ENCODE measurements around the gene FARS2. TPM values are rescaled to one million over a fixed set of nuclear protein-coding genes. Genes with fewer than 3 reads are reported as not detected.

FARS2 gene
- total and polyA plus RNA-seq, 4 experiments from 2014 or later = 15.6 to 48.4 (median 24.3) TPM

DNA sequence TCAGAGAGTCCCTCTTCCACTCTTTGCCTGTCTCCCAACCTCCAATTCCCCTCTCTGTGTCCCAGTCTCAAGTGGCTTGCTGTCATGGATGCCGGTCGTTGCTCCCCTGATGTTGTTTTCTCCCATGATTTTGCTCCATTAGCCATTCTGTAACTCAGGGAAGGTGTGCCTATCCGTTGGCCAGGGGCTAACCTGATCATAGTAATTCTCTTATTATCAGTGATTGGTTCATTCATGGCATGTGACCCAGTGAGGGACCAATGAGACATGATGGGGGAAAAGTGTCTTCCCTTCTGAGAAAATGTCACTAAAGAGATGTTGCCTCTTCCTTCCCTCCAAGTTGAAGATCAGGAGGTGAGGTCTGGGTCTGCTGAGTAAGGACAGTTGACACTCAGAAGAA lies 214.5 kb downstream of the FARS2 start:
- no peaks in the 10 kb centered on the region for H3K4me1 ChIP-seq (ENCODE audit: insufficient read depth, low read length)
- H3K36me3 ChIP-seq (ENCODE audit: insufficient read depth, low read length) = no peaks in the 10 kb centered on the region
- H3K9me3 ChIP-seq (ENCODE audit: control insufficient read depth in 1 of 2, low read length in 2 of 2) = no peaks in the 10 kb centered on the region
- Mint-ChIP-seq H3K27me3 (no peaks in the 10 kb centered on the region), H3K4me3 (no peak overlapping the region), H3K27ac (peak overlapping the region in 1 of 7 donors; percentile 55), H3K9me3 (peaks cover 0 to 1% (median 0%) of the 10 kb centered on the region in 8 donors), H3K36me3 (peaks cover 2 to 6% of the 10 kb centered on the region in 2 donors), H3K4me1 (peaks cover 0 to 8% (median 5%) of the 10 kb centered on the region in 4 donors)
- ChIA-PET CTCF (ENCODE audit: partially characterized antibody) (no interaction called here), POLR2A (ENCODE audit: partially characterized antibody) (no interaction called here)
- intact Hi-C loops (cut with micrococcal nuclease) = no loop called here
- H3K4me3 ChIP-seq (ENCODE audit: low read length in 2 of 2) = no peak overlapping the region
- H3K27me3 ChIP-seq (ENCODE audit: insufficient read depth, low read length) = no peaks in the 10 kb centered on the region
- H3K27ac ChIP-seq (ENCODE audit: low read depth, low read length) = no peak overlapping the region
- DNase-seq = no peak

DNA sequence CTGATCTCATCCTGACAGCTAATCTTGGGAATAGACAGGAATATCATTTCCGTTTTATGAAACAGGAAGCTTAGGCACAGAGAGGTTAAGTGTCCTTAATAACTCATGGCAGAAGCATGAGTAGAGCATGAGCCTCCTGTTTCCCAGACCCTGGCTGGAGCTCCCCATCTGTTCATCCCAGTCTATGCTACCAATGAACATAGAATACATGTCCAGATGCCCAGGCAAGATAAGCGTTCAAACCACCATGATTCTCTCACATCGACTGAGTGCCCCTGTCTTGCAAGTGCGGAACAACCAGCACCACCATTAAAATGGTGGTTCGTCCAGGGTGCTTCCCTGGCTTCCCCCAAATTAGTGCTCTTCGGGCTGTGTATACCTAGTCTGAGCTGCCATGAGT lies 217.1 kb downstream of the FARS2 start:
- H3K27ac ChIP-seq (ENCODE audit: low read depth, low read length) = no peak overlapping the region
- Mint-ChIP-seq H3K36me3 (peaks cover 2 to 6% of the 10 kb centered on the region in 2 donors), H3K27ac (no peak overlapping the region), H3K27me3 (no peaks in the 10 kb centered on the region), H3K9me3 (peaks cover 0 to 1% (median 0%) of the 10 kb centered on the region in 8 donors), H3K4me3 (no peak overlapping the region), H3K4me1 (peaks cover 0 to 11% (median 6%) of the 10 kb centered on the region in 4 donors)
- no peaks in the 10 kb centered on the region for H3K27me3 ChIP-seq (ENCODE audit: insufficient read depth, low read length)
- no peaks in the 10 kb centered on the region for H3K36me3 ChIP-seq (ENCODE audit: insufficient read depth, low read length)
- intact Hi-C loops (cut with micrococcal nuclease) = no loop called here
- no peaks in the 10 kb centered on the region for H3K4me1 ChIP-seq (ENCODE audit: insufficient read depth, low read length)
- H3K4me3 ChIP-seq (ENCODE audit: low read length in 2 of 2) = no peak overlapping the region
- POLR2A ChIA-PET (ENCODE audit: partially characterized antibody) = no interaction called here
- CTCF ChIA-PET (ENCODE audit: partially characterized antibody) = no interaction called here
- DNase-seq = no peak
- H3K9me3 ChIP-seq (ENCODE audit: control insufficient read depth in 1 of 2, low read length in 2 of 2) = no peaks in the 10 kb centered on the region

DNA sequence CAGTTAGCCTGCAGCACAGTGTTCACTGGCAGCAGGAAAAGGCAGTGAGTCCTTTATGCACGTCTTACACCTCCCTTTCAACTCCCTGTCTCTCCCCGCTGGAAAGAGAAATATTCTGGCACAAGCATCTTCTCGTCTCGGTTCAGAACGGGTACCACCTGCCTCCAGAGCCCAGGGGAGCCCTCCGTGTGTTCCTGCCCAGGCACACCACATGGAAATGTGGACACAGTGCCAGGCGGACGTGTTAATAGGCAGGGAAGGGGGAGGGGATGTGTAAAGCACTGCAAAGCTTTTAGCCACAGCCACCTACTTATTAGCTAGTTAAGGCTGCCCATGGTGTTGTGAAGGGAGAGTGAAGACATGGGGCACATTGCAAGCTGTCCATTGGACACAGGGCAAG lies 219.7 kb downstream of the FARS2 start:
- Mint-ChIP-seq H3K27me3 (no peaks in the 10 kb centered on the region), H3K36me3 (peaks cover 0 to 6% of the 10 kb centered on the region in 2 donors), H3K9me3 (peaks cover 0 to 1% (median 0%) of the 10 kb centered on the region in 8 donors), H3K4me3 (no peak overlapping the region), H3K27ac (no peak overlapping the region), H3K4me1 (peaks cover 0 to 11% (median 5%) of the 10 kb centered on the region in 4 donors)
- Histone ChIP-seq H3K27me3 (ENCODE audit: insufficient read depth, low read length) (no peaks in the 10 kb centered on the region), H3K9me3 (ENCODE audit: control insufficient read depth in 1 of 2, low read length in 2 of 2) (no peaks in the 10 kb centered on the region), H3K4me3 (ENCODE audit: low read length in 2 of 2) (no peak overlapping the region), H3K27ac (ENCODE audit: low read depth, low read length) (no peak overlapping the region), H3K4me1 (ENCODE audit: insufficient read depth, low read length) (no peaks in the 10 kb centered on the region), H3K36me3 (ENCODE audit: insufficient read depth, low read length) (no peaks in the 10 kb centered on the region)
- ChIA-PET POLR2A (ENCODE audit: partially characterized antibody) (no interaction called here), CTCF (ENCODE audit: partially characterized antibody) (interaction anchor here (3.2 kb wide), 1 partner anchor 10 kb away, joined by 14 read pairs; no protein-coding TSS in a partner anchor)
- intact Hi-C loops (cut with micrococcal nuclease) = no loop called here
- no peak for DNase-seq

DNA sequence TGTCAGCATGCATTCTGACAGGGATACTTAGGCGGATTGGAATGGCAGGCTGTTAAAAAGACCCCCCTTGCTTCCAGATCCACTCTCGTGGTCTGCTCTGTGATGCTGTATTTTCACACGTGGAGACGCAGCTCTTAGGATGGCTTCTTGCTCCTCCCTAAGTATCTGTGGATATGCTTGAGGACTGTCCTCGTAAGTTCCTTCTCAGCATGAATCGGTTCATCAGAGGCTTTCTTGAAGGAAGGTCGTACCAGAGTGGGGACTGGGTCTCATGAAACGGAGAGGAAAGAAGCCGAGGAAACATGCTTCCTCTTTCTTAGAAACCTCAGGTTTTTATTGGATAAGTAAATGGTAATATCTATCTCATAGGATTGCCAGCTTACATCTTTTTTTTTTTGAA lies 220.4 kb downstream of the FARS2 start:
- no peaks in the 10 kb centered on the region for H3K4me1 ChIP-seq (ENCODE audit: insufficient read depth, low read length)
- Mint-ChIP-seq H3K9me3 (peaks cover 0 to 1% (median 0%) of the 10 kb centered on the region in 8 donors), H3K27ac (no peak overlapping the region), H3K4me1 (peaks cover 0 to 12% (median 7%) of the 10 kb centered on the region in 4 donors), H3K27me3 (no peaks in the 10 kb centered on the region), H3K36me3 (peaks cover 2 to 7% of the 10 kb centered on the region in 2 donors), H3K4me3 (no peak overlapping the region)
- DNase-seq = no peak
- H3K36me3 ChIP-seq (ENCODE audit: insufficient read depth, low read length) = no peaks in the 10 kb centered on the region
- no peaks in the 10 kb centered on the region for H3K9me3 ChIP-seq (ENCODE audit: control insufficient read depth in 1 of 2, low read length in 2 of 2)
- no peak overlapping the region for H3K27ac ChIP-seq (ENCODE audit: low read depth, low read length)
- no peaks in the 10 kb centered on the region for H3K27me3 ChIP-seq (ENCODE audit: insufficient read depth, low read length)
- ChIA-PET POLR2A (ENCODE audit: partially characterized antibody) (no interaction called here), CTCF (ENCODE audit: partially characterized antibody) (interaction anchor here (3.2 kb wide), 1 partner anchor 10 kb away, joined by 14 read pairs; no protein-coding TSS in a partner anchor)
- intact Hi-C loops (cut with micrococcal nuclease) = no loop called here
- no peak overlapping the region for H3K4me3 ChIP-seq (ENCODE audit: low read length in 2 of 2)

DNA sequence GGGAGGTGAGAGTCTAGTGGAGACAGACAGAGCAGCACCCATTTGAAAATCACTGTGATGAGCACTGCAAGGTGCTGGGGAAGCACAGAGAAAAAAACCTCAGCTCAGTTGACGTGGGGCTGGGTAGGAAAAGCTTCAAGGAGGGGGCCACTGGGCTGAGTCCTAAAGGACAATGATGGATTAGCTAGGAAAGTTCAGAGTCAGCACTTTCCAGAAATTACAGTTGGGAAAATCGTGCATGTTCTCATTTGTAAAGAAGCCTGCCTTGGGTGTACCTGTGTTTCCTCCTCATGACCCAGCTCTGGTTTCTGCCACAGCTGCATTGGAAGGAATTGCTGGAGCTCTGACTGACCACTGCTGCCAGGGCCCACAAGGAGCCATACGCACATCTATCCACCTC lies 221.3 kb downstream of the FARS2 start:
- Histone ChIP-seq H3K4me1 (ENCODE audit: insufficient read depth, low read length) (no peaks in the 10 kb centered on the region), H3K27ac (ENCODE audit: low read depth, low read length) (no peak overlapping the region), H3K9me3 (ENCODE audit: control insufficient read depth in 1 of 2, low read length in 2 of 2) (no peaks in the 10 kb centered on the region), H3K27me3 (ENCODE audit: insufficient read depth, low read length) (no peaks in the 10 kb centered on the region), H3K36me3 (ENCODE audit: insufficient read depth, low read length) (no peaks in the 10 kb centered on the region), H3K4me3 (ENCODE audit: low read length in 2 of 2) (no peak overlapping the region)
- Mint-ChIP-seq H3K9me3 (no peaks in the 10 kb centered on the region), H3K27ac (peak overlapping the region in 1 of 7 donors; percentile 42), H3K27me3 (no peaks in the 10 kb centered on the region), H3K36me3 (peaks cover 2 to 11% of the 10 kb centered on the region in 2 donors), H3K4me3 (no peak overlapping the region), H3K4me1 (peaks cover 0 to 12% (median 8%) of the 10 kb centered on the region in 4 donors)
- CTCF ChIA-PET (ENCODE audit: partially characterized antibody) = interaction anchor here (2.1 to 3.2 kb wide), 2 partner anchors 11 kb away, joined by 5 to 14 read pairs; no protein-coding TSS in a partner anchor
- no peak for DNase-seq
- POLR2A ChIA-PET (ENCODE audit: partially characterized antibody) = no interaction called here
- intact Hi-C loops (cut with micrococcal nuclease) = no loop called here

DNA sequence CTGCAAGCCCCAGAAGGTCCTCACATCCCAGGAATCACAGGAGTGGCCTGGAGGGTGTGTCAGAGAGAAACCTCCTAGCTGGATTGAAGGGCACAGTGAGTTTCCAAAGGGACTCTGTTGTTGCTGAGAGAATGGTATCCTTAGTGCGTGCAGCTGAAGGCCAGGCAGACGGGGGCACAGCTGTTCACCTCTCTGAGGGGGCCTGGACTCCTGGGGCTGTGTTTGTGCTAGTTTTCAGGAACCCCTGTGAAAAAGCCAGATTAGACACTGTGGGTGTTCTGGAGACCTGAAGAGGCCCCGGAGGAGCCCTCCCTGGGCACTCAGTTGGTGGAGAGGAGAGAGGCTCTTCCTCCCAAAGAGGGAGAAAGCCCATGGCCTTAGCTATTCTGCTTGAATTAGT lies 223.4 kb downstream of the FARS2 start:
- Mint-ChIP-seq H3K27me3 (no peaks in the 10 kb centered on the region), H3K4me1 (peaks cover 0 to 12% (median 9%) of the 10 kb centered on the region in 4 donors), H3K36me3 (peaks cover 2 to 24% of the 10 kb centered on the region in 2 donors), H3K9me3 (no peaks in the 10 kb centered on the region), H3K4me3 (no peak overlapping the region), H3K27ac (no peak overlapping the region)
- ChIA-PET POLR2A (ENCODE audit: partially characterized antibody) (no interaction called here), CTCF (ENCODE audit: partially characterized antibody) (no interaction called here)
- DNase-seq = no peak
- Histone ChIP-seq H3K9me3 (ENCODE audit: control insufficient read depth in 1 of 2, low read length in 2 of 2) (no peaks in the 10 kb centered on the region), H3K27ac (ENCODE audit: low read depth, low read length) (no peak overlapping the region), H3K27me3 (ENCODE audit: insufficient read depth, low read length) (no peaks in the 10 kb centered on the region), H3K4me1 (ENCODE audit: insufficient read depth, low read length) (no peaks in the 10 kb centered on the region), H3K36me3 (ENCODE audit: insufficient read depth, low read length) (no peaks in the 10 kb centered on the region), H3K4me3 (ENCODE audit: low read length in 2 of 2) (no peak overlapping the region)
- intact Hi-C loops (cut with micrococcal nuclease) = no loop called here

DNA sequence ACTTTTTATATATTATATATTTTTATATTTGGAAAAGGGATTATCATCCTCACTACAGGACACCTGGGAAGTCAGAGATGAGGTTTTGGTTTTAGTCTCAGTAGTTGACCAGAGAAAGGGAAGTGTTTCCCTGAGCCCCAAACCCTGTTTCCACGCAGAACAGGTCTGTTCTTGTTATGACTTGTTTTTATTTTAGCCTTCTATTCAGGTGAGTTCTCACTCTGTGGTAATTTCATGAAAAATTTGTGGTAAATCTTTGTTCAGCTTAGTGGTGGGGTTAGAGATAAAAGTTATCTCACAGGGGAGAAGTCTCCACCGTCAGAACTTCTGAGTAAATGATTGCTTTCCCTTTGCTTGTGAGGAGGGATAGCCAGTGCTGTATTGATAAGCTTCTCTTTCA lies 224.9 kb downstream of the FARS2 start:
- no peak overlapping the region for H3K4me3 Mint-ChIP-seq
- Histone ChIP-seq H3K4me3 (ENCODE audit: low read length in 2 of 2) (no peak overlapping the region), H3K4me1 (ENCODE audit: insufficient read depth, low read length) (no peaks in the 10 kb centered on the region), H3K27me3 (ENCODE audit: insufficient read depth, low read length) (no peaks in the 10 kb centered on the region), H3K27ac (ENCODE audit: low read depth, low read length) (no peak overlapping the region), H3K9me3 (ENCODE audit: control insufficient read depth in 1 of 2, low read length in 2 of 2) (no peaks in the 10 kb centered on the region), H3K36me3 (ENCODE audit: insufficient read depth, low read length) (no peaks in the 10 kb centered on the region)
- H3K4me1 Mint-ChIP-seq = peaks cover 0 to 12% (median 8%) of the 10 kb centered on the region in 4 donors
- ChIA-PET CTCF (ENCODE audit: partially characterized antibody) (no interaction called here), POLR2A (ENCODE audit: partially characterized antibody) (no interaction called here)
- H3K9me3 Mint-ChIP-seq = no peaks in the 10 kb centered on the region
- H3K36me3 Mint-ChIP-seq = peaks cover 5 to 19% of the 10 kb centered on the region in 2 donors
- no peak for DNase-seq
- H3K27me3 Mint-ChIP-seq = no peaks in the 10 kb centered on the region
- peak overlapping the region in 1 of 7 donors; percentile 44 for H3K27ac Mint-ChIP-seq
- intact Hi-C loops (cut with micrococcal nuclease) = no loop called here
